NCI-H2227 treated with DMSO at 0.1 percent for 48 hours (cell line): Measurements from ENCODE around the gene FLVCR1.
"Not testable (repeated sequence)": the region's sequence is repeated elsewhere in the genome, so short reads cannot be mapped to it uniquely, and the experiment has no call there.

Experiments
- DNase-seq: peaks from one replicate; lab custom pipeline; 2025; lab: John Stamatoyannopoulos, UW

Gene FLVCR1

DNA sequence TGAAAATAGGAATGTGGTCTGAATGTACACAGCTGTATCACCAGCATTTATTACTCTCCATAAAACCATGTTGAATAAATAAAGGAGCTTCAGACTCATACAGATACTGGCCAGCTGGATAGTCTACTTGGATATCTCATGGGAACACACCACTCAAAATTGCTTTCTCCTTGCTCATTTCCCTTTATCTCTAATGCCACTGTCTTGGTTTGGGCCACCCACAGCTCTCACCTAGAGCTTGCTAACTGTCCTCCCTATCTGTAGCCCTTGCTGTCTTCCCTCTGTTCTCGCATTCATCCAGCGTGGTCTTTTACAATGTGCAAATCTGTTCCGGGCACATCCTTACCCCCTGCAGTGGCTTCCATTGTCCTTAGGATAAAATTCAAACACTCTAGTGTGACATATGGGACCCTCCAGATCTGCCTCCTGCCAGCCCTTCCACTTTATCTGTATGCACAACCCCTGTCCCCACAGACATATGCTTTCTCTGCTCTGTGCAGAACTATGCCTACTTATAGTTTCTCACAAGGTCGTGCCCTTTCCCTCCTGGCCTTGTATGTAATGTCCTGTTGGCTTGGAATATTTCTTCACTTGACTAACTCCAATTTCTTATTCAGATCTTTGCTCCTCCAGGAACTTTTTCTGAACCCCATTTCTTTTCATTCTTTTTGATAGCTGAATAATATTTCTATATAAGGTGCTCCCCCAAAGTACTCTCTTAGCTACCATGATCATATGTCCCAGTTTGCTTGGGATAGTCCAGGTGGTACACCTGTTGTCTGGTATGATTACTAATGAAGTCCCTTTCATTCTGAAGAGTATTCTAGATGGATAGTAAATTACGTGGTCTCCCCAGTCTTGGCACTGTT is 2.9 kb downstream of the FLVCR1 start:
- DNase-seq = no peak

DNA sequence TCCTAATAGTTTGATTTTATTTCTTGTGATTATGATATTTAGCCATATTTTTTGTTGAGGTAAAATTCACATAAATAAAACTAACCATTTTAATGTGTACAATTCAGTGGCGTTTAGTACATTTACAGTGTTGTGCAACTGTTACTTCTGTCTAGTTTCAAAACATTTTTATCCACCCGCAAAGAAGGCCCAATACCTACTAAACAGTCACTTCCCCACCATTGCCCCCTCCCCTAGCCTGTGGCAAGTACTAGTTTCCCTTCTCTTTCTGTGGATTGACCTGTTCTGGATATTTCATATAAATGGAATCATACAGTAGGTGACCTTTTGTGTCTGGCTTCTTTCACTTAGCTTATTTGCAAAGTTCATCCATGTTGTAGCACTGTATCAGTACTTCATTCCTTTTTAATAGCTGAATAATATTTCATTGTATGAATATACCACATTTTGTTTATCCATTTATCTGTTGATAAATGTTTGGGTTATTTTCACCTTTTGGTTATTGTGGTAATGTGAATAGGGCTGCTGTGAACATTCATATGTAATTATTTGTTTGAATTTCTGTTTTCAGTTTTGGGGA is 4.1 kb downstream of the FLVCR1 start:
- no peak for DNase-seq

DNA sequence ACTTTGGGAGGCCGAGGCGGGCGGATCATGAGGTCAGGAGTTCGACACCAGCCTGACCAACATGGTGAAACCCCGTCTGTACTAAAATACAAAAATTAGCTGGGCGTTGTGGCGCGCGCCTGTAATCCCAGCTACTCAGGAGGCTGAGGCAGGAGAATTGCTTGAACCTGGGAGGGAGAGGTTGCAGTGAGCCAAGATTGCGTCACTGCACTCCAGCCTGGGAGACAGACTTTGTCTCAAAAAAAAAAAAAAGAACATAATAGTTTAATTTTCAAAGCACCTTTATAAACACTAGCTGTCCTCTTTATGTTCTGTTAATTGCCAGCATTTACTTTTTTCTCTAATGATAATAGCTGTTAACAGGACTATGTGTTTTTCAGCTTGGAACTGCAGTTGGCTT is 5.3 kb downstream of the FLVCR1 start:
- DNase-seq = not testable (repeated sequence)

DNA sequence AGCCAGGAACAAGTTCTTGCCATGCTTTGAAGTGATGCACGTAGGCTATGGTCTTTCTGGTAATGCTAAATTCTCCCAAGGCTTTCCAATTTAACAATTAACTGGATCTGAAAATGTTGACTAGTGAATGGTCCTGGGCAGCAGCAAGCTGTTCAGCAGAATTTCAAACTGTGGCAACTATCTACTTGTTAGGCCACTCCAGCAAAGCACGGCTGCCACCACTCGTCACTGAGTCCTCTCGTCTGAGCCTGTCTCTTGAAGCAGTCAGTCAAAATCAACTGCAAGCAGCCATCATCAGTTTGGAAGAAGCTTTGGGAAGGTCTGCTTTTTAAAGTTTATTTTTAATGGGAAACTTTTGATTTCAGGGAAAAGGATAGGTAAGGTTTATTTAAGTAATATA is 6.1 kb downstream of the FLVCR1 start:
- no peak for DNase-seq

DNA sequence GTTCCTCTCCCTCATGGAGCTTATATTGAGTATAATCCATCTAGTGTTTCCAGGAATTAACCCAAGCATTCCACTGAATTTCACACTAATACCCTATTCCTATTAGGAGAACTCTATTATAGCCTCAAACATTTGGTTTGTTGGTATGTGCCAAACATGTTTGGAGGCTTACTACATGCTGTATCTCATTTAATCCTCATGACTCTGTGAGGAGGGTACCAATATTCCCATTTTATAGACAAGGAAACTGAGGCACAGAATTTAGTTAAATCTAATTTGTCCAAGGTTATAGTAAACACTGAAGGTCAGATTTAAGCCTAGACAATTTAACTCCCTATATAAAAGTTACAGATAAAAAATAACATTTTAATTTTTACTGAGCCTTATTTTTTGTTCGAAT is 9.1 kb downstream of the FLVCR1 start:
- DNase-seq = no peak

DNA sequence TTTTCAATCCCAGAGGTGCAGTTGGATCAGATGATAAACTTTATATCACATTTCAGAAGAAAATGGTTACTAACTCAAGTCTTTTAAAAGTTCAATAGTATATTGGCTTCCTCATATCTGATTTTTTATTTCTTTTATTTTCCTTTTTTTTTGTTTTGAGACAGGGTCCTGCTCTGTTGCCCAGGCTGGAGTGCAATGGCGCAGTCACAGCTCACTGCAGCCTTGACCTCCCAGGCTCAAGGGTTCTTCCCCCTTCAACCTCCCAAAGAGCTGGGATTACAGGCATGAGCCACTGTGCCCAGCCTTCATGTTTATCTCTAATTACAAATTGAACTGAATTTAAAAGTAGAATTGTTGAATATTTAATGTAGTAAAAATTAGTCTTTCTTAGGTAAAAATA is 13.9 kb downstream of the FLVCR1 start:
- DNase-seq = no peak

DNA sequence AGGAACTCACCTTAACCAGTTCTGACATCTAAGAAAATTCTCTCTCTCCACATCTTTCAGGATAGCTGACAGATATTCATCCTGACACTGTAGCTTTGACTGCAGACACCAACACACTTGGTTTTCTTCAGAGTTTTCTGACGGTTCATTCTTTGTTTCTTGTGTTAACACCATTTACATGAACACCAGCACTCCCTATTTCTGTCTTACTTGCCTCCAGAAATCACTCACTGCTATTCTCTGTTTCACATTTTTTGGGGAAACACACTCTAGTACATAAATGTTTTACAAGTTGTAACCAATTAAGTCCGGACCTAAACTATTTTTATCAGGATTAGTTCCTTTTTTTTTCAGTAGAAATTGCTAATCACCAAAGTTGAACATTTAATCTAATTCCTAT is 15.4 kb downstream of the FLVCR1 start:
- no peak for DNase-seq

DNA sequence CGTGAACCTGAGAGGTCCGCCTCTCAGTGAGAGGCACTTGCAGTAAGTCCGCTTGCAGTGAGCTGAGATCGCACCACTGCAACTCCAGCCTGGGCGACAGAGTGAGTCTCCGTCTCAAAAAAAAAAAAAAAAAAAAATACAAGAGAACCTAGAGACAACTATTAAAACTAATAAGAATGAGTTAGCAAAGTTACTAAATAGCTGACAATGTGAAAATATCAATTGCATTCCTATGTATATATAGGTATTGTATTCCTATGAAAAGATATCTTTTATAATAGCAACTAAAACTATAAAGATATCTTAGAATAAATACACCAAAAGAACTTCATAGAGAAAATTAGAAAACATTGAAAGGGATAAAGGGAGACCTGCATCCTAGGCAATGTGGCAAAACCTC is 20.3 kb downstream of the FLVCR1 start:
- DNase-seq = no peak

DNA sequence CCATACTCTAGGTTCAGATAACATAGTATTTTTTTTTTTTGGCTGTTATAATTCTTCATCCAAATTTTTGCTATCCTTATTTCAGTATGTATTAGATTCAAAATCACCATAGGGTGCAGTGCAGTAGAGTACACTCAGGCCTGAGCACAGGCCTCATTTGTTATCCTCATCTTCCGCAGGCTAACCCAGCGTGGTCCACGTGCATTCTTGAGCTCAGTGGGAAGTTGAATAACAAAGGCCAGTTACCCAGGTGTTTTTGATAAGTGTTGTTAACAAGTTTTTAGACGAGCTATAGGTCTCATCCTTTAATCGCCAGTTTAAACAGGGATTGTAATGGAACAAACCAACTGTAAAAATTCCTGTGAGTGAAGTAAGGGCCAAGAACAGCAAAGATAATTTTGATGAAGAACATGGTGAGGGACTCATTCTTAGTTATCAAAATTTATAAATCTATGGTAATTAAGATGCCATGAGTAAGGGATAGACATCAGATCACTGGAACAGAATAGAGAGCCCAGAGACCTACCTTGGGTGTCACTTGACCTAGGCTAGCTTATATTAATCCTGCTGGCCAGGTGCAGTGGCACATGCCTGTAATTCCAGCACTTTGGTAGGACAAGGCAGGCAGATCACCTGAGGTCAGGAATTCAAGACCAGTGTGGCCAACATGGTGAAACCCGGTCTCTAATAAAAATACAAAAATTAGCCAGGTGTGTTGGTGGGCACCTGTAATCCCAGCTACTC is 22.0 kb downstream of the FLVCR1 start:
- DNase-seq = no peak

DNA sequence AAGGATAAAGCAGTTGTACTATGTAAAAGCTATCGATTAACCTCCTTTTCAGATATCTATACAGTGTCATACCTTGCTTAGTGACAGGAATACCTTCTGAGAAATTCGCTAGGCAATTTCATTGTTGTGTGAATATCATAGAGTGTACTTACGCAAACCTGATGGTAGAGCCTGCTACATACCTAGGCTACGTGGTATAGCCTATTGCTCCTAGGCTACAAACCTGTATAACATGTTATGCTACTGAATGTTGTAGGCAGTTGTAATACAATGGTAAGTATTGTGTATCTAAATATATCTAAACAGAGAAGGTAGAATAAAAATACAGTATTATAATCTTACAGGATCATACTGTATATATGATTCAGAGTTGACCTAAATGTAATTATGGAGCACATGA is 26.5 kb downstream of the FLVCR1 start:
- no peak for DNase-seq

DNA sequence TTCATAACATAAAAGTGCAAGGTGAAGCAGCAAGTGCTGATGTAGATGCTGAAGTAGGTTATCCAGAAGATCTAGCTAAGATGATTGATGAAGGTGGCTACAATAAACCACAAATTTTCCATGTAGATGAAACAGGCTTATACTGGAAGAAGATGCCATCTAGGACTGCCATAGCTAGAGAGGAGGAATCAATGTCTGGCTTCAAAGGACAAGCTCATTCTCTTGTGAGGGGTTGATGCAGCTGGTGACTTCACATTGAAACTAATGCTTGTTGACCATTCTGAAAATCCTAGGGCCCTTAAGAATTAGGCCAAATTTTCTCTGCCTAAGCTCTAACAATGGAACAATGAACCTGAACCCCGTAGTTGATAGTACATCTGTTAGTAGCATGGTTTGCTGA is 34.0 kb downstream of the FLVCR1 start:
- no peak for DNase-seq

DNA sequence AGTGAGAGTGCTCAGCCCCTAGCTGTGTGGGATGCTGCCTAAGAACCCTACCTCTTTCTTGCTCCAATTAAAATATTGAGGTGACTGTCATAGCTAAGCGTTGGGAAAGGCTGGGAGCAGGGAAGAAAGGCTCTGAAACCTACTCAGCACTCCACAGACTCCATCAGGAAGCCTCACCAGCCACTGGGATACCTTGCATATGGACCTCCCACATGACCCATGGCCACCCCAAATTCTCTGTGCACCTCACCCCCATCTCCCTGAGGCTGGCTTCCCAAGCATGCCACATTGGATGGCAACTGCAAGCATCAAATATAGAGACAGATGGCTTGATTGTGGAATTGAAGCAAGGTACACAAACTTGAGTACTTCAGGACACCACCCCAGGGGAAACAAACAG is 41.8 kb downstream of the FLVCR1 start:
- no peak for DNase-seq

DNA sequence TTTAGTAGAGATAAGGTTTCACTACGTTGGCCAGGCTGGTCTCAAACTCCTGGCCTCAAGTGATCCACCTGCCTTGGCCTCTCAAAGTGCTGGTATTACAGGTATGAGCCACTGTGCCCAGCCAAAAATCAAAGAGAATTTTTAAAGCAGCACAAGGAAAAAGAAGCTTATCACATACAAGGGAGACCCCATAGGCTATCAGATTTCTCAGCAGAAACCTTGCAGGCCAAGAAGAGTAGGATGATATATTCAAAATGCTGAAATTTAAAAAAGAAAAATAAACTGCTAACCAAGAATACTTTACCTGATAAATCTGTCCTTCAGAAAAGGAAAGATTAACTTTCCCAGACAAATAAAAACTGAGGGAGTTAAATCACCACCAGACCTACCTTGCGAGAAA is 43.2 kb downstream of the FLVCR1 start:
- DNase-seq = no peak

DNA sequence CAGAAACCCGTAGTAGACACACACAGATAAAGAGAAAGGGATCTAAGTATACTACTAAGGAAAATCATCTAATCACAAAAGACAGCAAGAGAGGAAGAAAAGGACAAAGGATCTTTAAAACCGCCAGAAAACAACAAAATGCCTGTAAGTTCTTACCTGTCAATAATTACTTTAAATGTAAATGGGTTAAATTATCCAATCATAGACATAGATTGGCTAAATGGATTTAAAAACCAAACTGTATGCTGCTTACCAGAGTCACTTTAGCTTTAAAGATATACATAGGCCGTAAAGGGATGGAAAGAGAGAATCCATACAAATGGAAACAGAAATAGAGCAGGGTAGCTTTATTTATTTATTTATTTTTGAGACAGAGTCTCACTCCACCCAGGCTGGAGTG is 44.0 kb downstream of the FLVCR1 start:
- DNase-seq = no peak

DNA sequence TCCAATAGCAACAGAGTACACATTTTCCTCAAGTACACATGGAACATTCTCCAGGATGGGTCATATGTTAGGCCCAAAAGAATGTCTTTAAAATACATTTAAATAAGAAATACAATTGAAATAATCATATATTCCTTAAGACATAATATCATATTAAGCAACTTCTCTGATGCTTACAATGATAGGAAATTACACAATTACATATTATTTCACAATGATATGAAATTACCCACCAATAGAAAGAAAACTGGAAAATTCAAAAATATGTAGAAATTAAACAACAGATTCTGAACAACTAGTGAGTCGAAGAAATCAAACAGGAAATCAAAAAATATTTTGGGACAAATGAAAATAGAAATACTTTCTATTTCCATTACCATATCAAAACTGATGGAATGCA is 45.6 kb downstream of the FLVCR1 start:
- DNase-seq = no peak

DNA sequence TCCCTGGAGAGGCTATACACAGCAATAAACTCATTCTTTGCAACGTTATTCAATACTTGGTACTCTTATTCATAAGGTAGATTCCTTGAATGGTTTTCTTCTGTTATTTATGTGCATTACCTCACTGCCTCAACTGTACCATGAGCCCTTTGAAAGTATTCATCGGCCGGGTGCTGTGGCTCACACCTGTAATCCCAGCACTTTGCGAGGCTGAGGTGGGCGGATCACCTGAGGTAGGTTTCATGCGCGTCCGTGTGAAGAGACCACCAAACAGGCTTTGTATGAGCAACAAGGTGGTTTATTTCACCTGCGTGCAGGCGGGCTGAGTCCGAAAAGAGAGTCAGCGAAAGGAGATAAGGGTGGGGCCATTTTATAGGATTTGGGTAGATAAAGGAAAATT is 50.0 kb downstream of the FLVCR1 start:
- DNase-seq = not testable (repeated sequence)

DNA sequence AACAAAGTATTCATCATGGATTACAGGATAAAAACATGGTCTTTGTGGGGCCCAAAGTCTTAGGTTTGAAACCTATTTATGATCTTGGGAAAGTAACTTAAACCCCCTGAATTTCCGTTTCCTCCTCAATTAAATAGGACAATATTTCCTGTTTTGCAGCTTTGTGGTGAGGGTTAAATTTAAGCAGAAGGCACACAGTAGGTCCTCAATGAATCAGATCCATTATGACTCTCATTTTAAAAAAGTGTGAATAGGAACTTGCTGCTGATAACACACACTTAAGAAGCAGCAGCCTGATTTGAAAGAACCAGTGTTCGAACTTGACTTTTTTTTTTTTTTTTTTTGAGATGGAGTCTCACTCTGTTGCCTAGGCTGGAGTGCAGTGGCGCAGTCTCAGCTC is 50.9 kb downstream of the FLVCR1 start:
- no peak for DNase-seq

DNA sequence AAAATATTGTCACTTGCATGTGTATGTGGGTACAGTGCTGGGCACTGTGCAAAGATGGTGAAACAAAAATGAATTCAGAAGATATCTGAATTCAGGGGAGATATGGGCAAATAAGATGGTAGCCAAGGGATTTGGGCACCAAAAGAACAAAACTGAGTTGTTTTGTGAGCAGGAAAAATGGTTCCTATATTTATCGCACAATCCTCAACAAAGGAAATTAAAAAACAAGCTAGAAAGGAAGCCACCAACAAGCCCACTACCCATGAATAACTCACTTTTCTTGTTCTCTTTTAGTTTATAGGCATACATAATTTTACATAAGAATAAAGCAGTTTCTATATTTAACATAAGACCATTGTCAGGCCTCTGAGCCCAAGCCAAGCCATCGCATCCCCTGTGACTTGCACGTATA is 51.6 kb downstream of the FLVCR1 start:
- DNase-seq = no peak

DNA sequence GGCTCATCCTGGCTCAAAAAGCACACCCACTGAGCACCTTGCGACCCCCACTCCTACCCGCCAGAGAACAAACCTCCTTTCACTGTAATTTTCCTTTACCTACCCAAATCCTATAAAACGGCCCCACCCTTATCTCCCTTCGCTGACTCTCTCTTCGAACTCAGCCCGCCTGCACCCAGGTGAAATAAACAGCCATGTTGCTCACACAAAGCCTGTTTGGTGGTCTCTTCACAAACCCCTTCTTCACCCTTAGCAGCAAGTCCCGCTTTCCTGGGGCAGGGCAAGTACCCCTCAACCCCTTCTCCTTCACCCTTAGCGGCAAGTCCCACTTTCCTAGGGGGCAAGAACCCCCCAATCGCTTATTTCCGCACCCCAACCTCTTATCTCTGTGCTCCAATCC is 52.1 kb downstream of the FLVCR1 start:
- DNase-seq = not testable (repeated sequence)

DNA sequence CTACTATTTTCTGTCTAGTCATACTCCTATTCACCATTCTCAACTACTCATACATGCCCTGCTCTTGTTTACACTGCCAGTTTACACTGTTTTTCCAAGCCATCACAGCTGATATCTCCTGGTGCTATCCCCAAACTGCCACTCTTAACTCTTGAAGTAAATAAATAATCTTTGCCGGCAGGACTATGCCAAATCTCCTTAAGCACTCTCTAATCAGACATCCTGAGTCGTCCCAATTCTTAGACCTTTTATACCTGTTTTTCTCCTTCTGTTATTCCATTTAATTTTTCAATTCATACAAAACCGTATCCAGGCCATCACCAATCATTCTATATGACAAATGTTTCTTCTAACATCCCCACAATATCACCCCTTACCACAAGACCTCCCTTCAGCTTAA is 55.6 kb downstream of the FLVCR1 start:
- not testable (repeated sequence) for DNase-seq

DNA sequence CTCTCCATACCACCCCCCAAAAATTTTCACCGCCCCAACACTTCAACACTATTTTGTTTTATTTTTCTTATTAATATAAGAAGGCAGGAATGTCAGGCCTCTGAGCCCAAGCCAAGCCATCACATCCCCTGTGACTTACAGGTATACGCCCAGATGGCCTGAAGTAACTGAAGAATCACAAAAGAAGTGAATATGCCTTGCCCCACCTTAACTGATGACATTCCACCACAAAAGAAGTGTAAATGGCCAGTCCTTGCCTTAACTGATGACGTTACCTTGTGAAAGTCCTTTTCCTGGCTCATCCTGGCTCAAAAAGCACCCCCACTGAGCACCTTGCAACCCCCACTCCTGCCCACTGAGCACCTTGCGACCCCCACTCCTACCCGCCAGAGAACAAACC is 56.0 kb downstream of the FLVCR1 start:
- not testable (repeated sequence) for DNase-seq

DNA sequence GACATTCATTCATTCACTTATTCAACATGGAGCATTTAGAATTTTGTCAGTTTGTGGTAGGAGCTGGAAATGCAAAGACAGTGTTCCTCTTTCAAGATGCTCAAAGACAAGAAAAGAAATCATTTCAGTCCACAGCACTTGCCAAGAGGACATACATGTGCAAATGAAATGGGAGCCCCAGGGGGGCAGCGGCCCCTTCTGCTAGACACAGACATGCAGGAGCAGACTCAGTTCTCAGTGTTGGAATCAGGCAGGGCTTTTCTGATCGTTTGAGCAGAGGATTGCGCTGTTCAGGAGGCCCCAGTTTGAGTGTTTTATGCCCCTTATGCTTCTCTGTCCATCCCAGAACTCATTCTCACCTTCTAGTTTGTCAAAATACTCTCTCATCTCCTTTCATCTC is 56.7 kb downstream of the FLVCR1 start:
- no peak for DNase-seq
